ENCODE measurements around the gene PHOSPHO1.

The PHOSPHO1 gene

DNA sequence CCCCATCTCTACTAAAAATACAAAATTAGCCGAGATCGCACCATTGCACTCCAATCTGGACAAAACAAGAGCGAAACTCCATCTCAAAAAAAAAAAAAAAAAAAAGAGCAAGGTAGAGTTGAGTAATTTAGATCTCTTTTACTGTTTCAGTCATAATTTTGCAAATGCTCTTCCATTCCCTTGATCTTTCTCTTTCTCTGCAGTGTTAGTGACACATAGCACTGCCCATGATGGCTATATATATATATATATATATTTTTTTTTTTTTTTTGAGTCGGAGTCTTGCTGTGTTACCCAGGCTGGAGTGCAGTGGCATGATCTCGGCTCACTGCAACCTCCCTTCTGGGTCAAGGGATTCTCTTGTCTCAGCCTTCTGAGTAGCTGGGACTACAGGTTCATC lies 12.2 kb upstream of the PHOSPHO1 start:
- TF ChIP-seq, protein P1, sequence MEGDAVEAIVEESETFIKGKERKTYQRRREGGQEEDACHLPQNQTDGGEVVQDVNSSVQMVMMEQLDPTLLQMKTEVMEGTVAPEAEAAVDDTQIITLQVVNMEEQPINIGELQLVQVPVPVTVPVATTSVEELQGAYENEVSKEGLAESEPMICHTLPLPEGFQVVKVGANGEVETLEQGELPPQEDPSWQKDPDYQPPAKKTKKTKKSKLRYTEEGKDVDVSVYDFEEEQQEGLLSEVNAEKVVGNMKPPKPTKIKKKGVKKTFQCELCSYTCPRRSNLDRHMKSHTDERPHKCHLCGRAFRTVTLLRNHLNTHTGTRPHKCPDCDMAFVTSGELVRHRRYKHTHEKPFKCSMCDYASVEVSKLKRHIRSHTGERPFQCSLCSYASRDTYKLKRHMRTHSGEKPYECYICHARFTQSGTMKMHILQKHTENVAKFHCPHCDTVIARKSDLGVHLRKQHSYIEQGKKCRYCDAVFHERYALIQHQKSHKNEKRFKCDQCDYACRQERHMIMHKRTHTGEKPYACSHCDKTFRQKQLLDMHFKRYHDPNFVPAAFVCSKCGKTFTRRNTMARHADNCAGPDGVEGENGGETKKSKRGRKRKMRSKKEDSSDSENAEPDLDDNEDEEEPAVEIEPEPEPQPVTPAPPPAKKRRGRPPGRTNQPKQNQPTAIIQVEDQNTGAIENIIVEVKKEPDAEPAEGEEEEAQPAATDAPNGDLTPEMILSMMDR (conservative IDR thresholded peaks at IDR 0.05; ENCODE audit: low read depth, low read length), result no peak
- no peak overlapping the region for H3K4me3 ChIP-seq (ENCODE audit: low read depth, low read length)
- DNase-seq (ENCODE audit: low read depth), result no peak

DNA sequence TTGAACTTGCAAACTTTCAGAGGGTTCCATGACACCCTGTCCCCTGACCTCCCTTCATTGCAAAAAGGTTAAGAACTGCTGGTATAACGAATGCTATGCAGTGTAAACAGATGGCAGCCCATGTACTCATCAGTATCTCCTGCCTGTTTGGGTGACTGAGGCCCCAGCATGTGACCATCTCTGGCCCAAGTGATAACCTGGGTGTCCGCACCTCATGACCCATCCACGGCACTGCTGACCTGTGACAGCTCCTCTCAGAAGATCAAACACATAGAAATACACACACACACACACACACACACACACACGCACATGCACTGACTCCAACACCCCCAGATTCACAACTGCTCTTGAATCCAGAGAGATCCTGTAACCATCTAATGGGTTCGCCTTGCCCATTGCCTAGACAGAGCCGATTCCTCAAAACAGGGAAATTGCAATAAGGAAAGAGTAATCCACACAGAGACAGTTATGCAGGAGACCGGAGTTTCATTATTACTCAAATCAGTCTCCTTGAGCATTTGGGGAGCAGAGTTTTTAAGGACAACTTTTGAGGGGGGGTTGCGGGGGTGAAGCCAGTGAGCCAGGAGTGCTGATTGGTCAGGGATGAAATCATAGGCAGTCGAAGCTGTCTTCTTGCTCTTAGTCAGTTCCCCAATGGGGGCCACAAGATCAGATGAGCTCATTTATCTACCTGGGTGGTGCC lies 11.3 kb upstream of the PHOSPHO1 start:
- H3K4me3 ChIP-seq (ENCODE audit: low read depth, low read length), result no peak overlapping the region
- TF ChIP-seq, protein P1 (conservative IDR thresholded peaks at IDR 0.05; ENCODE audit: low read depth, low read length), result no peak
- no peak for DNase-seq (ENCODE audit: low read depth)

DNA sequence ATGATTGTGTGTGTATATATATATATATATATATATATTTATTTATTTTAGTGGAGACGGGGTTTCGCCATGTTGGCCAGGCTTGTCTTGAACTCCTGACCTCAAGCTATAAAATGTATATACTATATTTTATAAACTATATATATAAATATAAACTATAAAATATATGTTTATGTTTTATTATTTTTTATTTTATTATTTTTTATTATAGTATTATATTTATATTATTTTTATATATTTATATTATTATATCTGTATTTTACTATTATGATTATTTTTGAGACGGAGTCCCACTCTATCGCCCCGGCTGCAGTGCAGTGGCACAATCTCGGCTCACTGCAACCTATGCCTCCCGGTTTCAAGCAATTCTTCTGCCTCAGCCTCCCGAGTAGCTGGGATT lies 10.5 kb upstream of the PHOSPHO1 start:
- TF ChIP-seq, protein P1 (conservative IDR thresholded peaks at IDR 0.05; ENCODE audit: low read depth, low read length), result no peak
- DNase-seq (ENCODE audit: low read depth), result no peak
- H3K4me3 ChIP-seq (ENCODE audit: low read depth, low read length), result no peak overlapping the region

DNA sequence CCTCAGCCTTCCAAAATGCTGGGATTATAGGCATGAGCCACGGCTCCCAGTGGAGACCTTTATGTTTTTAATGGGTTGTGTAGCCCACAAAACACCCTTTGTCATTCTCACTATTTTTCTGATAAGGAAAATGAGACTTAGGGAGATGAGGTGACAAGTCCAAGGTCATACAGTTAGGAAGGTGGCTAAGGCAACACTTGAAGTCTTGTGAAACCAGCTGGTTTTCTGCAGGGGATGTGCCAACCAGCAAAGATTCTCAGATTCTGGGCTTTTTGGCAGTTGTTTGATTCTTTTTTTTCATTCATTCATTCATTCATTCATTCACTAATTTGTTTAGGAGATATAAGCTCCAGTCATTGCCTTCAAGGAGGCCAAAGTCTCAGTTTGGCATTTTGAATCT lies 10.0 kb upstream of the PHOSPHO1 start:
- TF ChIP-seq, protein P1 (conservative IDR thresholded peaks at IDR 0.05; ENCODE audit: low read depth, low read length), result no peak
- no peak overlapping the region for H3K4me3 ChIP-seq (ENCODE audit: low read depth, low read length)
- no peak for DNase-seq (ENCODE audit: low read depth)

- no peak for DNase-seq (ENCODE audit: low read depth)
- H3K4me3 ChIP-seq (ENCODE audit: low read depth, low read length), result no peak overlapping the region
- TF ChIP-seq, protein P1 (conservative IDR thresholded peaks at IDR 0.05; ENCODE audit: low read depth, low read length), result no peak
Measured at GRCh38 chr17:49239963-49240362, 9.4 kb upstream of the PHOSPHO1 start.

DNA sequence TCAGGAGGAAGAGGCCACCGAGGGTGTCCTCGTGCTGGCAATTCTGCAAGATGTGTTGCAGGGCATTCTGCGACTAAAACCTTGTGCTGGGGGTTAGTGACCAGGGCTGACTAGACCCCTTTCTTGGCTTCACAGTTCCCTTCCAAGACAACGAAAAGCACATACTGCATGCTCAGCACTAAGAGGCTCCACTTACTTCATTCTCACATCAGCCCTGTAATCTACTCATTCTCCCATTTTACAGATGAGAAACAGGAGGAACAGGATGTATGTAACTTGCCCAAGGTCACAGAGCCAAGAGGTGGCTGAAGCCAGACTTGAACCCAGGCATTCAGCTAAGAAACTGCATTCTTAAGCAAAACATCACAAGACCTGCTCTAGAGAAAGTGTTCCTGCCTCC lies 5.3 kb upstream of the PHOSPHO1 start:
- H3K4me3 ChIP-seq (ENCODE audit: low read depth, low read length), result no peak overlapping the region
- TF ChIP-seq, protein P1 (conservative IDR thresholded peaks at IDR 0.05; ENCODE audit: low read depth, low read length), result no peak
- DNase-seq (ENCODE audit: low read depth), result no peak

GRCh38 chr17:49234509-49235080 lies 4.0 kb upstream of the PHOSPHO1 start:
- H3K4me3 ChIP-seq (ENCODE audit: low read depth, low read length), result no peak overlapping the region
- TF ChIP-seq, protein P1 (conservative IDR thresholded peaks at IDR 0.05; ENCODE audit: low read depth, low read length), result no peak
- DNase-seq (ENCODE audit: low read depth), result no peak

Measured in choroid plexus epithelial cell (primary cell).